SH-SY5Y (cell line): ENCODE measurements around the gene POLA1.

Experiments
- GATA2 ChIP-seq: IDR thresholded peaks from 2 replicates; pipeline ENCODE4 v1.6.1; 2011; ENCODE audit warnings: mild to moderate bottlenecking, low read depth, low read length
- GATA3 ChIP-seq: IDR thresholded peaks from 2 replicates; pipeline ENCODE4 v1.6.1; 2011; ENCODE audit warnings: low read depth, mild to moderate bottlenecking, low read length, moderate library complexity

GRCh38 chrX:24965372-24965771, 271.7 kb downstream of the POLA1 start:
- TF ChIP-seq GATA3 (no peak), GATA2 (no peak)
